NB4 (cell line): ENCODE measurements around the gene FAM3D.

Experiments used
- DNase-seq: peaks from one replicate; pipeline ENCODE4 v3.0.0; 2010; ENCODE audit warnings: low read depth
- H3K4me3 ChIP-seq: one replicate; pipeline ENCODE4 v1.5.1; 2011; ENCODE audit warnings: mild to moderate bottlenecking, low read depth, low read length, moderate library complexity
- MAX ChIP-seq: IDR thresholded peaks from 2 replicates; pipeline ENCODE4 v1.6.1; 2011; ENCODE audit warnings: low read depth, low read length
- MYC ChIP-seq: IDR thresholded peaks from 2 replicates; pipeline ENCODE4 v1.6.1; 2011; ENCODE audit warnings: low read depth, low read length
- POLR2A ChIP-seq: IDR thresholded peaks from 2 replicates; pipeline ENCODE4 v1.6.1; 2011; ENCODE audit warnings: mild to moderate bottlenecking; ENCODE audit not compliant: insufficient read length; ENCODE audit errors: extremely low read depth
- TF ChIP-seq, protein P1 (sequence below): IDR thresholded peaks from one replicate; pipeline ENCODE4 v1.5.1; 2012; ENCODE audit warnings: low read depth, low read length

FAM3D gene

DNA sequence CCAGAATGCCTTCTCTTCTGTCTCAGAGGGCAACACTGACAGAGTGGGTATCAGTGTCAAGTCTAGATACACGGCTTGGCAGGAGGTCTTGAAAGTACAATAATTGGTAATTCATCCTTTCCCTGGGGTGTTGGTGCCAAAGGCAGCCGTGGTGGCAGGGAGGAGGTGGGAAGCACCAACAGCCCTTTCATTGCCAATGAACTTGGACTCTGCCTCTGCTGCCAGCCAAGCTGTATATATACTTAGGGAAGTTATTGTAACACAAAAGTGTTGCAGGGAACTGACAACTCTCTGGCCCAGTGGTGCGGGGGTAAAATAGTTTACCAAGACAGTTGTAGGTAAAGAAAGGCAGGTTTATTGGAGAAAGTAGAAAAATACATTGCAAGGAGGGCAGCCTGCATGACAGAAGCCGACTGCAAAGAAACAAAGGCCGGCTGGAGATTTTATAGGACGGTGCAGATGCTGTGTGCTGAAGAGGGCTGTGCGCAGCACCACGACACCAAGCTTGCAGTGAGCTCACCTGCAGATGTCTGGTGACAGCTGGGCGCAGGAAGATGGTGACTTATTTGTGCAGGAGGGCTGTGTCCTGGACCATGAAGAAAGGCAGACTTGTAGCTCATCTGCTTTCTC, 4.0 kb upstream of the FAM3D start:
- no peak for DNase-seq
- TF ChIP-seq MAX: no peak
- TF ChIP-seq POLR2A: no peak
- no peak for TF ChIP-seq MYC
- TF ChIP-seq, protein P1, sequence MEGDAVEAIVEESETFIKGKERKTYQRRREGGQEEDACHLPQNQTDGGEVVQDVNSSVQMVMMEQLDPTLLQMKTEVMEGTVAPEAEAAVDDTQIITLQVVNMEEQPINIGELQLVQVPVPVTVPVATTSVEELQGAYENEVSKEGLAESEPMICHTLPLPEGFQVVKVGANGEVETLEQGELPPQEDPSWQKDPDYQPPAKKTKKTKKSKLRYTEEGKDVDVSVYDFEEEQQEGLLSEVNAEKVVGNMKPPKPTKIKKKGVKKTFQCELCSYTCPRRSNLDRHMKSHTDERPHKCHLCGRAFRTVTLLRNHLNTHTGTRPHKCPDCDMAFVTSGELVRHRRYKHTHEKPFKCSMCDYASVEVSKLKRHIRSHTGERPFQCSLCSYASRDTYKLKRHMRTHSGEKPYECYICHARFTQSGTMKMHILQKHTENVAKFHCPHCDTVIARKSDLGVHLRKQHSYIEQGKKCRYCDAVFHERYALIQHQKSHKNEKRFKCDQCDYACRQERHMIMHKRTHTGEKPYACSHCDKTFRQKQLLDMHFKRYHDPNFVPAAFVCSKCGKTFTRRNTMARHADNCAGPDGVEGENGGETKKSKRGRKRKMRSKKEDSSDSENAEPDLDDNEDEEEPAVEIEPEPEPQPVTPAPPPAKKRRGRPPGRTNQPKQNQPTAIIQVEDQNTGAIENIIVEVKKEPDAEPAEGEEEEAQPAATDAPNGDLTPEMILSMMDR: no peak

GRCh38 chr3:58668247-58668646, 1.7 kb upstream of the FAM3D start:
- H3K4me3 ChIP-seq: no peak overlapping the region
- no peak for DNase-seq
- TF ChIP-seq, protein P1: no peak
- TF ChIP-seq MAX (no peak), MYC (no peak), POLR2A (no peak)

More for the DNA sequence above, 4.0 kb upstream of the FAM3D start:
- H3K4me3 ChIP-seq: no peak overlapping the region

DNA sequence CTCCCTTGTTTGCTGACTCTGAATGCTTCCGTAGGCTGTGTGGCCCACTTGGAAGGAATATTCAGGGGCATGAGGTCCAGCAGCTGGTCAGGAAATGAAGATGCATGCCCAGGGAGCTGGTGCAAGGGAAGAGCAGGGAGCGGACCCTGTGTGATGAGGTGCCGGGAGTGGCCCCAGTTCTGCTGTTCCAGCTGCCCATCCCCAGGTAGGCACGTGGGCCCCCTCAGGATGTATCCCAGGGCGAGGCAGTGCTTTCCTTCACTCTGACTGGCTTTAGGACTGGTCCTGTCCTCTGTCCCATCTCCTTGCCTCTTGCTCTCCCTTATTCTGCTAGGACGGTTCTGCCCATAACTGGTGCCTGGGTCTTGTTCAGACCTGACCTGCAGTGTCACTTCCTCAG, 1.1 kb upstream of the FAM3D start:
- no peak for DNase-seq
- TF ChIP-seq, protein P1: no peak
- TF ChIP-seq MAX: no peak
- TF ChIP-seq MYC: no peak
- TF ChIP-seq POLR2A: no peak
- no peak overlapping the region for H3K4me3 ChIP-seq

- TF ChIP-seq, protein P1: no peak
- TF ChIP-seq MYC (no peak), MAX (no peak), POLR2A (no peak)
- H3K4me3 ChIP-seq: no peak overlapping the region
Observed at GRCh38 chr3:58667229-58667628, 655 bp upstream of the FAM3D start.

GRCh38 chr3:58665405-58665804, 1.2 kb downstream of the FAM3D start:
- H3K4me3 ChIP-seq: no peak overlapping the region
- no peak for DNase-seq
- TF ChIP-seq MYC (no peak), POLR2A (no peak), MAX (no peak)
- TF ChIP-seq, protein P1: no peak

More at GRCh38 chr3:58667229-58667628, 655 bp upstream of the FAM3D start:
- DNase-seq: no peak
